GM19463 (cell line): ENCODE data around the gene CWC25.

Experiments used
- ATAC-seq: cut with Tn5 transposase; IDR thresholded peaks from one replicate; pipeline ENCODE4 v1.9.1; 2021; ENCODE audit warnings: mild to moderate bottlenecking, moderate library complexity; ENCODE audit not compliant: unreplicated experiment

Gene CWC25

GRCh38 chr17:38853292-38854219 lies 28.4 kb upstream of the CWC25 start, which contains the start of gene RPL23:
RPL23 (minus strand) TSS chr17:38853721; CDS start chr17:38853710, 11 bp downstream.
- ATAC-seq: peak; percentile 85

GRCh38 chr17:38852771-38853291 lies 27.7 kb upstream of the CWC25 start:
- ATAC-seq: no peak

- ATAC-seq: no peak
These were observed 26.3 kb upstream of the CWC25 start for GRCh38 chr17:38851434-38851833.

GRCh38 chr17:38850374-38850773 lies 25.3 kb upstream of the CWC25 start:
- ATAC-seq: no peak

GRCh38 chr17:38848939-38849605 lies 24.0 kb upstream of the CWC25 start:
- no peak for ATAC-seq

- ATAC-seq: no peak
These were observed 23.4 kb upstream of the CWC25 start for GRCh38 chr17:38848557-38848891.

- ATAC-seq: no peak
These were observed 19.2 kb upstream of the CWC25 start for GRCh38 chr17:38844261-38844757.

- ATAC-seq: no peak
These were observed 684 bp upstream of the CWC25 start for GRCh38 chr17:38825762-38826247.

- ATAC-seq: no peak
These were observed 9.4 kb downstream of the CWC25 start for GRCh38 chr17:38815576-38816193.

- ATAC-seq: no peak
These were observed 15.3 kb downstream of the CWC25 start for GRCh38 chr17:38809828-38810227.

GRCh38 chr17:38800237-38800760 lies 24.8 kb downstream of the CWC25 start:
- no peak for ATAC-seq

GRCh38 chr17:38799501-38800236 lies 25.5 kb downstream of the CWC25 start, which contains the start of gene PIP4K2B:
PIP4K2B (minus strand) TSS chr17:38799556; CDS start chr17:38799424, 132 bp downstream.
- peak; percentile 80 for ATAC-seq

GRCh38 chr17:38798614-38799500 lies 26.3 kb downstream of the CWC25 start:
- ATAC-seq: peak; percentile 20

GRCh38 chr17:38797828-38798227 lies 27.3 kb downstream of the CWC25 start:
- no peak for ATAC-seq

GRCh38 chr17:38797158-38797490 lies 28.0 kb downstream of the CWC25 start:
- no peak for ATAC-seq

- no peak for ATAC-seq
These were observed 28.5 kb downstream of the CWC25 start for GRCh38 chr17:38796451-38797157.

- ATAC-seq: no peak
These were observed 30.9 kb downstream of the CWC25 start for GRCh38 chr17:38794221-38794620.

GRCh38 chr17:38791162-38791561 lies 34.0 kb downstream of the CWC25 start:
- ATAC-seq: no peak
